ENCODE measurements around the gene ARSB. TPM values are rescaled to one million over a fixed set of nuclear protein-coding genes. Genes with fewer than 3 reads are reported as not detected.

The ARSB gene
- total and polyA plus RNA-seq, 9 of the 15 experiments (the other 6 are each of a cell fraction or from before 2014, with no cell fraction given) = 0.52 to 4.6 (median 2.4) TPM

DNA sequence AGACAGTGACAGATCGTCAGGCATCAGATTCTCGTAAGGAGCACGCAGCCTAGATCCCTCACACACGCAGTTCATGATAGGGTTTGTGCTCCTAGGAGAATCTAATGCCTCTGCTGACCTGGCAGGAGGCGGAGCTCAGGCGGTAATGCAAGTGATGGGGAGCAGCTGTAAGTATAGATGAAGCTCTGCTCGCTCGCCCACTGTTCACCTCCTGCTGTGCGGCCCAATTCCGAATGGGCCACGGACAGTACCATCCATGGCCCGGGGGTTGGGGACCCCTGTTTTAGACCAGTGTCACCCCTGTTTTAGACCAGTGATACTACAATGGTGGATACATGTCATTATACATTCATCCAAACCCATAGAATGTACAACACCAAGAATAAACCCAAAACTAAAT is 4.0 kb upstream of the ARSB start:
- Histone ChIP-seq H3K9ac (ENCODE audit: insufficient read depth in 1 of 2, low read depth in 2 of 2, low read length in 2 of 2) (no peak overlapping the region), H3K36me3 (ENCODE audit: control insufficient read depth, insufficient read depth, low read length) (no peaks in the 10 kb centered on the region), H3K4me3 (no peak overlapping the region), H2AFZ (ENCODE audit: low read depth, low read length) (no peak overlapping the region), H3K4me2 (ENCODE audit: insufficient read depth, low read length) (no peak overlapping the region), H3K79me2 (ENCODE audit: control insufficient read depth, insufficient read depth, low read length) (no peaks in the 10 kb centered on the region; the same call in 2 of the 3 replicates), H3K4me1 (replicated peaks in 1 of 2; ENCODE audit: control insufficient read depth in 2 of 2, insufficient read depth in 2 of 2, low read length in 2 of 2) (peaks cover 7 to 16% of the 10 kb centered on the region in 2 experiments), H3K27me3 (ENCODE audit: control insufficient read depth in 2 of 2, insufficient read depth in 2 of 2, low read length in 2 of 2) (peaks cover 0 to 2% of the 10 kb centered on the region in 2 experiments; a peak in 1 of 5 replicates), H3K9me1 (ENCODE audit: control insufficient read depth, insufficient read depth, low read length) (no peaks in the 10 kb centered on the region), H3K9me3 (replicated peaks; ENCODE audit: control insufficient read depth, insufficient read depth, low read depth, low read length) (no peaks in the 10 kb centered on the region), H4K20me1 (replicated peaks; ENCODE audit: control insufficient read depth, insufficient read depth, low read length) (no peaks in the 10 kb centered on the region), H3K27ac (ENCODE audit: extremely low read depth, low read depth, low read length) (no peak overlapping the region)
- WGBS (ENCODE audit: insufficient coverage, low coverage, missing lambda C conversion rate) = 8% methylated on average over 12 of the region's 12 CpGs
- in situ Hi-C loops (cut with MboI) = no loop called here
- DNase-seq (ENCODE audit: extremely low read depth in 1 of 4, low spot score in 3 of 4) (no peak), ATAC-seq (no peak), FAIRE-seq (no peak)
- no TSS peak for BruUV-seq (replicated peaks)
- ChIA-PET CTCF (ENCODE audit: low intra/inter-chr PET ratio) (no interaction called here), POLR2A (interaction anchor here (1.8 kb wide), 1 partner anchor 9 kb away, joined by 4 read pairs; no protein-coding TSS in a partner anchor)
- intact Hi-C loops (cut with micrococcal nuclease) = no loop called here
- TF ChIP-seq, protein P1, sequence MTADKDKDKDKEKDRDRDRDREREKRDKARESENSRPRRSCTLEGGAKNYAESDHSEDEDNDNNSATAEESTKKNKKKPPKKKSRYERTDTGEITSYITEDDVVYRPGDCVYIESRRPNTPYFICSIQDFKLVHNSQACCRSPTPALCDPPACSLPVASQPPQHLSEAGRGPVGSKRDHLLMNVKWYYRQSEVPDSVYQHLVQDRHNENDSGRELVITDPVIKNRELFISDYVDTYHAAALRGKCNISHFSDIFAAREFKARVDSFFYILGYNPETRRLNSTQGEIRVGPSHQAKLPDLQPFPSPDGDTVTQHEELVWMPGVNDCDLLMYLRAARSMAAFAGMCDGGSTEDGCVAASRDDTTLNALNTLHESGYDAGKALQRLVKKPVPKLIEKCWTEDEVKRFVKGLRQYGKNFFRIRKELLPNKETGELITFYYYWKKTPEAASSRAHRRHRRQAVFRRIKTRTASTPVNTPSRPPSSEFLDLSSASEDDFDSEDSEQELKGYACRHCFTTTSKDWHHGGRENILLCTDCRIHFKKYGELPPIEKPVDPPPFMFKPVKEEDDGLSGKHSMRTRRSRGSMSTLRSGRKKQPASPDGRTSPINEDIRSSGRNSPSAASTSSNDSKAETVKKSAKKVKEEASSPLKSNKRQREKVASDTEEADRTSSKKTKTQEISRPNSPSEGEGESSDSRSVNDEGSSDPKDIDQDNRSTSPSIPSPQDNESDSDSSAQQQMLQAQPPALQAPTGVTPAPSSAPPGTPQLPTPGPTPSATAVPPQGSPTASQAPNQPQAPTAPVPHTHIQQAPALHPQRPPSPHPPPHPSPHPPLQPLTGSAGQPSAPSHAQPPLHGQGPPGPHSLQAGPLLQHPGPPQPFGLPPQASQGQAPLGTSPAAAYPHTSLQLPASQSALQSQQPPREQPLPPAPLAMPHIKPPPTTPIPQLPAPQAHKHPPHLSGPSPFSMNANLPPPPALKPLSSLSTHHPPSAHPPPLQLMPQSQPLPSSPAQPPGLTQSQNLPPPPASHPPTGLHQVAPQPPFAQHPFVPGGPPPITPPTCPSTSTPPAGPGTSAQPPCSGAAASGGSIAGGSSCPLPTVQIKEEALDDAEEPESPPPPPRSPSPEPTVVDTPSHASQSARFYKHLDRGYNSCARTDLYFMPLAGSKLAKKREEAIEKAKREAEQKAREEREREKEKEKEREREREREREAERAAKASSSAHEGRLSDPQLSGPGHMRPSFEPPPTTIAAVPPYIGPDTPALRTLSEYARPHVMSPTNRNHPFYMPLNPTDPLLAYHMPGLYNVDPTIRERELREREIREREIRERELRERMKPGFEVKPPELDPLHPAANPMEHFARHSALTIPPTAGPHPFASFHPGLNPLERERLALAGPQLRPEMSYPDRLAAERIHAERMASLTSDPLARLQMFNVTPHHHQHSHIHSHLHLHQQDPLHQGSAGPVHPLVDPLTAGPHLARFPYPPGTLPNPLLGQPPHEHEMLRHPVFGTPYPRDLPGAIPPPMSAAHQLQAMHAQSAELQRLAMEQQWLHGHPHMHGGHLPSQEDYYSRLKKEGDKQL (CRISPR knock-in tag; IDR thresholded peaks at IDR 0.05; ENCODE audit: borderline replicate concordance) = no peak
- TF ChIP-seq RBM39 (optimal IDR thresholded peaks at IDR 0.05; ENCODE audit: low read depth, low read length) (no peak), DMBX1 (CRISPR knock-in tag; IDR thresholded peaks at IDR 0.05; ENCODE audit: borderline replicate concordance) (no peak), ZNF24 (IDR thresholded peaks at IDR 0.05) (no peak), ESRRA (IDR thresholded peaks at IDR 0.05; ENCODE audit: borderline replicate concordance, low read depth) (no peak), ZSCAN32 (CRISPR knock-in tag; IDR thresholded peaks at IDR 0.05) (no peak), PML (IDR thresholded peaks at IDR 0.05; ENCODE audit: low read length) (no peak), THRAP3 (IDR thresholded peaks at IDR 0.05; ENCODE audit: borderline replicate concordance) (no peak), RHOXF2B (CRISPR knock-in tag; conservative IDR thresholded peaks at IDR 0.05) (no peak), RNF2 (IDR thresholded peaks at IDR 0.05) (no peak), ZBTB1 (CRISPR knock-in tag; IDR thresholded peaks at IDR 0.05; ENCODE audit: borderline replicate concordance, low read depth) (no peak), ZZZ3 (IDR thresholded peaks at IDR 0.05) (no peak), ZNF445 (CRISPR knock-in tag; IDR thresholded peaks at IDR 0.05; ENCODE audit: low read depth) (no peak), HSF4 (CRISPR knock-in tag; IDR thresholded peaks at IDR 0.05; ENCODE audit: borderline replicate concordance) (no peak)
- TF ChIP-seq, protein P2, sequence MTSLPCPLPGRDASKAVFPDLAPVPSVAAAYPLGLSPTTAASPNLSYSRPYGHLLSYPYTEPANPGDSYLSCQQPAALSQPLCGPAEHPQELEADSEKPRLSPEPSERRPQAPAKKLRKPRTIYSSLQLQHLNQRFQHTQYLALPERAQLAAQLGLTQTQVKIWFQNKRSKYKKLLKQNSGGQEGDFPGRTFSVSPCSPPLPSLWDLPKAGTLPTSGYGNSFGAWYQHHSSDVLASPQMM (CRISPR knock-in tag; IDR thresholded peaks at IDR 0.05) = no peak
- TF ChIP-seq, protein P3, sequence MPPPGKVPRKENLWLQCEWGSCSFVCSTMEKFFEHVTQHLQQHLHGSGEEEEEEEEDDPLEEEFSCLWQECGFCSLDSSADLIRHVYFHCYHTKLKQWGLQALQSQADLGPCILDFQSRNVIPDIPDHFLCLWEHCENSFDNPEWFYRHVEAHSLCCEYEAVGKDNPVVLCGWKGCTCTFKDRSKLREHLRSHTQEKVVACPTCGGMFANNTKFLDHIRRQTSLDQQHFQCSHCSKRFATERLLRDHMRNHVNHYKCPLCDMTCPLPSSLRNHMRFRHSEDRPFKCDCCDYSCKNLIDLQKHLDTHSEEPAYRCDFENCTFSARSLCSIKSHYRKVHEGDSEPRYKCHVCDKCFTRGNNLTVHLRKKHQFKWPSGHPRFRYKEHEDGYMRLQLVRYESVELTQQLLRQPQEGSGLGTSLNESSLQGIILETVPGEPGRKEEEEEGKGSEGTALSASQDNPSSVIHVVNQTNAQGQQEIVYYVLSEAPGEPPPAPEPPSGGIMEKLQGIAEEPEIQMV (tag; conservative IDR thresholded peaks at IDR 0.05; ENCODE audit: low read depth) = no peak

All from K562 (cell line).